Measurements from ENCODE around the gene KLF13. TPM values are rescaled to one million over a fixed set of nuclear protein-coding genes. Genes with fewer than 3 reads are reported as not detected.
A peak's percentile ranks its signal among the peaks of the same experiment; 100 is the strongest.

KLF13 gene
- total RNA-seq, 3 donors from 2014 or later: 26.3 to 52.2 (median 28.2) TPM

DNA sequence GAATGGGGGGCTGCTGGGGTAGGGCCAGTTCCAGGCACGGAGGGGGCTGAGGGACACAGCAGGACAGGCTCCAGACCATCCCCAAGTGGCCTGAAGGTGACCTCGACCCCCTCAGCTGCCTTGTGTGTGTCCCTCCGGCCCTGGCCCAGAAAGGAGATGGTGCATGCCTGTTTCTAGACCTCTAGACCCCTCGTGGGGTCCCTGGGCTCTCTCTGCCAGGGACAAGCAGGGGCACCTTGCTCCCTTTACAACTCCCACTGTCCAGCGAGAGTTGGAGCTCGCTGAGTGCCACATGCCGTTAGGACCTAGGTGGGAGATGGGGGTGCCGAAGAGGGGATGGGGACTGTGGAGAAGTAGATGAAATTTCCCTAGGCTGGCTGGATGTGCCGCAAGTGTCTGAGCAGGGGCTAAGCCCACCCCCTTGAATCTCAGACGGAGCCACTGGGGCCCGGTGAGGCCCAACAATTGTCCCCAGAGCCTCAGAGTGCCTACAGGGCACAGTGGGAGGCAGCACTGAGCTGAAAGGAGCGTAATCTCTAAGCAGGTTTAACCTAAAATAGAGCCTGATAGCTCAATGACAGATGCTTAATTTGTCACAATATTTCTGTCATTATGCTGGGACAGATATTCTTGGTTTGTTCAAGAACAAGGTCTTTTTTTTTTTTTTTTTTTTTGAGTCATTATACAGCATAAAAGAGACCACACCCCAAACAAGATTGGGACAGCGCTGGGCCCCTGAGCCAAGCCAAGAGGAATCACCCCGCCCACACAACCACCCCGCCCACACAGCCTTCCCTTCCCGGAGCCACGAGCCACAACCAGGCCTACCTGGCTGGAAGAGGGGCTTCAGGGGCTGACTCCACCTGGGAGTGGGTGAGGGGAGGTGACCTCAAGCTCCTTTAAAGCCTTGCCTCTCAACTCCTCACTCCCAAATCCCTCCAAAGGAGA, 23.6 kb upstream of the KLF13 start:
- Histone ChIP-seq H3K9me3 (no peaks in the 10 kb centered on the region), H3K4me1 (peaks cover 0 to 4% of the 10 kb centered on the region in 2 donors)
- intact Hi-C loops (cut with DNase I; ENCODE audit: low total_unique reads): no loop called here

DNA sequence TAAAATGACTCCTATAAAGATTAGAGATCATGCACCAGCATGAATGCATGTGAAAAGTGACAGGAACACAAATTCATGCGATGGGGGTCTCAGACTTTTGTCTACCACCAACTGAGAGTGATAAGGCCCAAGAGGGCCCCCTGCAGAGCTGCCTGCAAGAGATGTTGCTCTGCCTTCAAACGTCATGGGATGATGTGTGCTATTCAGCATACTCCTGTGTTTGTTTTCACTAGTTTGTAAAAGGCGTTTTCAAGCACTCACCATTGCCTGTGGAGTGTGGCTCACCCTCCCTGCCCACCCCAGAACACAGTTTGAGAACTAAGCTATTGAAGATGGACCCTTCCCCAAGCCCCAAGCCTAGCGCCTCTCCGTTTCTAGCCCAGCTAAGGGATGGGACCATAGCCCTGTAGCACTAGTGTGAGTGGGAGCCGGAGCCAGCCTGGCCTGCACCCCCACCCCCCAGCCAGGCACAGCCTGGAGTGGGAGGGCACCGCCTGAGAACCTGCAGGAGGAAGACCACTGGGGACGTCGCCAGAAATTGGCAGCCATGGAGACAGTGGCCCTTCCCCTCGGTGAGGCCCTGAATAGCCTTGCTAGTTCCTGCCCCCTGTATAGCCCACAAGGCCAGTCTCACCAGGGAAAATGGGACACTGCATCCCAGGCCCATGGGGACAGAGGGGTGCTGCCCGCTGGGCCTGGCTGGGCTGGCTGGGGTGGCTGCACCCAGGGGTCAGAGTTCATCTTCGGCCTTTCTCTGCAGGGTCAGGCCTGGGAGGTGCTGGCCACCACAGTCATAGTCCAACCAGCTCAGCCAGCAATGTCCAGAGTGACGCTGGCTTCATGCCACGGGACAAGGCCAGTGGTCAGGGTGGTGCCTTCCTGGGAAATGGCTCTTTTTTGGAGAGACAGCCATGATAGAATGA, 22.6 kb upstream of the KLF13 start:
- intact Hi-C loops (cut with DNase I; ENCODE audit: low total_unique reads): no loop called here
- Histone ChIP-seq H3K4me1 (peaks cover 0 to 4% of the 10 kb centered on the region in 2 donors), H3K4me3 (no peak overlapping the region), H3K27me3 (peaks cover 0 to 10% of the 10 kb centered on the region in 2 donors), H3K27ac (no peak overlapping the region), H3K36me3 (no peaks in the 10 kb centered on the region), H3K9me3 (no peaks in the 10 kb centered on the region)
- peak in 1 of 2 donors; percentile 41 for DNase-seq (ENCODE audit: low spot score in 2 of 2)
- TF ChIP-seq POLR2A (IDR thresholded peaks at IDR 0.05): no peak
- TF ChIP-seq POLR2AphosphoS5 (IDR thresholded peaks at IDR 0.05): no peak
- TF ChIP-seq, protein P1, sequence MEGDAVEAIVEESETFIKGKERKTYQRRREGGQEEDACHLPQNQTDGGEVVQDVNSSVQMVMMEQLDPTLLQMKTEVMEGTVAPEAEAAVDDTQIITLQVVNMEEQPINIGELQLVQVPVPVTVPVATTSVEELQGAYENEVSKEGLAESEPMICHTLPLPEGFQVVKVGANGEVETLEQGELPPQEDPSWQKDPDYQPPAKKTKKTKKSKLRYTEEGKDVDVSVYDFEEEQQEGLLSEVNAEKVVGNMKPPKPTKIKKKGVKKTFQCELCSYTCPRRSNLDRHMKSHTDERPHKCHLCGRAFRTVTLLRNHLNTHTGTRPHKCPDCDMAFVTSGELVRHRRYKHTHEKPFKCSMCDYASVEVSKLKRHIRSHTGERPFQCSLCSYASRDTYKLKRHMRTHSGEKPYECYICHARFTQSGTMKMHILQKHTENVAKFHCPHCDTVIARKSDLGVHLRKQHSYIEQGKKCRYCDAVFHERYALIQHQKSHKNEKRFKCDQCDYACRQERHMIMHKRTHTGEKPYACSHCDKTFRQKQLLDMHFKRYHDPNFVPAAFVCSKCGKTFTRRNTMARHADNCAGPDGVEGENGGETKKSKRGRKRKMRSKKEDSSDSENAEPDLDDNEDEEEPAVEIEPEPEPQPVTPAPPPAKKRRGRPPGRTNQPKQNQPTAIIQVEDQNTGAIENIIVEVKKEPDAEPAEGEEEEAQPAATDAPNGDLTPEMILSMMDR (IDR thresholded peaks at IDR 0.05): no peak

More for the DNA sequence above, 23.6 kb upstream of the KLF13 start:
- Histone ChIP-seq H3K27me3 (peaks cover 0 to 10% of the 10 kb centered on the region in 2 donors), H3K27ac (no peak overlapping the region), H3K36me3 (no peaks in the 10 kb centered on the region), H3K4me3 (no peak overlapping the region)
- TF ChIP-seq, protein P1 (IDR thresholded peaks at IDR 0.05): no peak
- no peak for TF ChIP-seq POLR2A (IDR thresholded peaks at IDR 0.05)
- TF ChIP-seq POLR2AphosphoS5 (IDR thresholded peaks at IDR 0.05): no peak
- DNase-seq (ENCODE audit: low spot score in 2 of 2): peak in 1 of 2 donors; percentile 48

DNA sequence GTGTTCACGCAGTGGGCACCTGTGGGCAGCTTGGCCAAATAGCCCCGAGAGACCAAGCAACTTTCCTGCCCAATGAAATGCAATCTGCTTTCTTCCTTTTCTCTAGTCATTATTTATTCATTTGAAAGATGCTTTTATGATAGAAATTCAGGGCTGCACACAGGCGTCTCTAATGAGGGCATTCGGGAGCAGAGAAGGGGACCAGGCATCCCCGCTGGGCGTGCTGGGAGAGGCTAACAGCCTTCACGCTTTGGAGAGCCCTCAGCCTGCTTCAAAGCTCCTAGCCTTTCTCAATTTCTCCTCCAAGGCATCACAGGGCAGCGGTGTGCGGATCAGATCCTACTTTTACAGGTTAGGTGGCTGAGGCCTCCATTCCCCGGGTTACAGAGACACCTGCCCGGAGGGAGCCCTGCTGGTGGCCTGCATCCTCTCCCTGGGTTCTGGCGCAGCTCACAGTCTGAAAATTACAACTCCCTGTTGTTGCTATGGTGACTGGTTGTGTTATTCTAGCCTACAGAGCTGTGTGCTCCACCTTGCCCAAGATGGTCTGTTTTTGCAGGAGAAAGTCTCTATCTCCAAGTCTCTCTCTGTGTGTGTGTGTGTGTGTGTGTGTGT, 21.8 kb upstream of the KLF13 start:
- Histone ChIP-seq H3K27me3 (peaks cover 0 to 10% of the 10 kb centered on the region in 2 donors), H3K4me3 (no peak overlapping the region), H3K36me3 (no peaks in the 10 kb centered on the region), H3K9me3 (no peaks in the 10 kb centered on the region), H3K4me1 (peaks cover 0 to 4% of the 10 kb centered on the region in 2 donors), H3K27ac (no peak overlapping the region)
- DNase-seq (ENCODE audit: low spot score in 2 of 2): no peak
- intact Hi-C loops (cut with DNase I; ENCODE audit: low total_unique reads): no loop called here
- TF ChIP-seq POLR2AphosphoS5 (IDR thresholded peaks at IDR 0.05) (no peak), POLR2A (IDR thresholded peaks at IDR 0.05) (no peak)
- TF ChIP-seq, protein P1 (IDR thresholded peaks at IDR 0.05): no peak

DNA sequence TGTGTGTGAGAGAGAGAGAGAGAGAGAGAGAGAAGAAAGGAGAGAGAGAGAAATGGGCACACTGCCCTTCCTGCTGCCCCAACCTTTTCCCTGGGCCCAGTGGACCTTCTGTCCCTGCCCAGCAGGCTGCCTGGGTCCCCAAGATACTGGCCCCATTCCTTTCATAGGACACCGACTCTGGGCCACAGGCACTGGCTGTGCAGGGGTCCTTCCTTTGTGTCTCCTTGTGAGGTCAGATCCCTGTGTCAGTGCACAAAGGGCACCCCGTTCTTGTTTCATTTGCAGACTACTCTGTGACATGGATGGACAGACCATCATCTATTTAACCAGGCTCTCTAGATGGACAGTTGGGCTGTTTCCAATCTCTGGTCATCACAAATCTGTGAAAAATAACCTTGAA, 21.3 kb upstream of the KLF13 start:
- Histone ChIP-seq H3K4me1 (peaks cover 0 to 2% of the 10 kb centered on the region in 2 donors), H3K9me3 (no peaks in the 10 kb centered on the region), H3K4me3 (no peak overlapping the region), H3K27me3 (peaks cover 0 to 10% of the 10 kb centered on the region in 2 donors), H3K36me3 (no peaks in the 10 kb centered on the region), H3K27ac (no peak overlapping the region)
- TF ChIP-seq, protein P1 (IDR thresholded peaks at IDR 0.05): no peak
- TF ChIP-seq POLR2AphosphoS5 (IDR thresholded peaks at IDR 0.05): no peak
- no peak for TF ChIP-seq POLR2A (IDR thresholded peaks at IDR 0.05)
- DNase-seq (ENCODE audit: low spot score in 2 of 2): no peak
- intact Hi-C loops (cut with DNase I; ENCODE audit: low total_unique reads): no loop called here

All from breast epithelium (tissue), 4 donors.